Fibroblast of villous mesenchyme (primary cell): ENCODE data around the gene ALK. TPM values are rescaled to one million over a fixed set of nuclear protein-coding genes. Genes with fewer than 3 reads are reported as not detected.

Experiments
- DNase-seq: peaks from one replicate; pipeline ENCODE4 v3.0.0-alpha.2; 2010; ENCODE audit warnings: low read depth
- H3K4me3 ChIP-seq: 2 replicates; pipeline ENCODE4 v1.5.1; 2011; ENCODE audit warnings: low read depth, mild to moderate bottlenecking, low read length
- total RNA-seq: library from RNA; depleted of rRNA; stranded (reverse); fragments of >200 nt; gene quantifications from 2 replicates; pipeline ENCODE4 v1.2.3, GENCODE V29; 2012
- TF ChIP-seq, protein P1 (sequence below): IDR thresholded peaks from 2 replicates; pipeline ENCODE4 v1.5.1; 2012; ENCODE audit warnings: low read depth, mild to moderate bottlenecking, low read length; ENCODE audit not compliant: insufficient read depth

The ALK gene
- total RNA-seq, 1 donor, result not detected

DNA sequence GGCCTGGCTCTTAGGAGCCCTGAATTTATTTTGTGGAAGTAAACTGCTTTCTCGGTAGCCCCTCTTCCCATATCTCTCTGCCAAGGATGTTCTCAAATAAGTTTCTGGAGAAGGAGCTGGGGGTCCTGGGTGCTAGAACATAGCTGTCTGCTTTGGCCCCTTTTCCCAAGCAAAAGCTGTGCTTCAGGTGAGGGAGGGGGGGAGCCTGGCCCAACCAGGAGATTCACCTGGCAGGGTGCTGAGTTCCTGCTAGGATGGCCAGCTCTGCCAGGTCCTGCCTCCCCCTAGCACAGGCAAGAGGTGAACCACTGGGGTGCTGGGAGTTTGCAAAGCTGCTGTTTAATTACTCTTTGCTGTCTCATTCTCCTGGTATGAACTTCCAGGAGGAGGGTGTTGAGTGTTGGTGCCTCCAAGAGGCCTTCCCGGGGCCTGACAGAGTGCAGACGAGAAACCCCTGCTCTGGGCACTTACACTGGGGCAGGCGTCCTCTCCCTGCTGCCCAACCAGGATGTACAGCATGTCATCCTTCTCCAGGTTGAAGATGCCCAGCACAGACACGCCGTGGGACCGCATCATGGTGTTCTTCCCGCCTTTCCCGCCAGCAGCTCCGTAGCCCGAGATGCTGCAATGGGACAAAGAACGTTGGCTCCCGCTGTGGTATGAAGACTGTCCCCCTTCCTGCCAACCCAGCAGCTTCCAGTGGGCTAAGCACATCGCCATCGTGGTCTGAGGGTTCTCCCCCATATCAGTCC is 682.0 kb downstream of the ALK start:
- no peak for DNase-seq
- TF ChIP-seq, protein P1, sequence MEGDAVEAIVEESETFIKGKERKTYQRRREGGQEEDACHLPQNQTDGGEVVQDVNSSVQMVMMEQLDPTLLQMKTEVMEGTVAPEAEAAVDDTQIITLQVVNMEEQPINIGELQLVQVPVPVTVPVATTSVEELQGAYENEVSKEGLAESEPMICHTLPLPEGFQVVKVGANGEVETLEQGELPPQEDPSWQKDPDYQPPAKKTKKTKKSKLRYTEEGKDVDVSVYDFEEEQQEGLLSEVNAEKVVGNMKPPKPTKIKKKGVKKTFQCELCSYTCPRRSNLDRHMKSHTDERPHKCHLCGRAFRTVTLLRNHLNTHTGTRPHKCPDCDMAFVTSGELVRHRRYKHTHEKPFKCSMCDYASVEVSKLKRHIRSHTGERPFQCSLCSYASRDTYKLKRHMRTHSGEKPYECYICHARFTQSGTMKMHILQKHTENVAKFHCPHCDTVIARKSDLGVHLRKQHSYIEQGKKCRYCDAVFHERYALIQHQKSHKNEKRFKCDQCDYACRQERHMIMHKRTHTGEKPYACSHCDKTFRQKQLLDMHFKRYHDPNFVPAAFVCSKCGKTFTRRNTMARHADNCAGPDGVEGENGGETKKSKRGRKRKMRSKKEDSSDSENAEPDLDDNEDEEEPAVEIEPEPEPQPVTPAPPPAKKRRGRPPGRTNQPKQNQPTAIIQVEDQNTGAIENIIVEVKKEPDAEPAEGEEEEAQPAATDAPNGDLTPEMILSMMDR, result no peak

DNA sequence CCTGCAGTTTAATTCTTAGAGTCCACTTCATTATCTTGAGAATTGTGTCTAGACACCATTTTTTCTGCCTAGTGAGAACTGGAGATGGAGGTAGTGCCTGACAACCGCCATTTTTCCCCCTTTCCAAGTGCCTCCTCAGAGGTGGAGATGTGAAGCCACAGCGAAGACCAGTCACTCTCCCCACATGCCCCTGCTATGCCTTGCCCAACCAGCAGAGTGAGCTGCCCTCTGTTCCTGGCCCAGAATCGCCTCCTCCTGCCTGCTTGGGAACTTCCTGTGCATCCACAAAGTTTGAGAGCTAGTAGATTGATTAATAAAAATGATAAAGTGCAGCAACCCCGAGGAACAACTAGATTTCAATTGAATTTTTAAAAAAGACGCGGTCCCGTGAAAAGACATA is 682.9 kb downstream of the ALK start:
- TF ChIP-seq, protein P1, result peak; percentile 72
- H3K4me3 ChIP-seq, result no peak overlapping the region
- DNase-seq, result peak; percentile 11

More for the DNA sequence above, 682.0 kb downstream of the ALK start:
- no peak overlapping the region for H3K4me3 ChIP-seq

DNA sequence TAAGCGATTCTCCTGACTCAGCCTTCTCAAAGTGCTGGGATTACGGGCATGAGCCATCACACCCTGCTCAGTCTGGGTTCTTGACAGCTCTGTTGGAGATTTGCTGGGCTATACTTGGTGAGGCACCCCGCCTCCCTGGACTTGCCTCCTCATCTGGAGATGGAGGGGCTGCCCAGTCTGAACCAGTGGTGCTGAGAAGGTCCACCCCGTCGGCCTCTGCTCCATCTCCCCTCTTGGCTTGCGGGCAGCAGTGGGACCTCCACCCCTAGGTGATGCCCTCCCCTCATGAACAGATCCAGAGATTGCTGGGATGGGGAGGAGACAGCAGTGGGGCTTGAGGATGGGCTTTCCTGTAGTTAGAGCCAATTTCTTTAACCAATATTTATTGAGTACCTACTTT is 685.3 kb downstream of the ALK start:
- TF ChIP-seq, protein P1, result no peak
- H3K4me3 ChIP-seq, result no peak overlapping the region
- DNase-seq, result no peak

DNA sequence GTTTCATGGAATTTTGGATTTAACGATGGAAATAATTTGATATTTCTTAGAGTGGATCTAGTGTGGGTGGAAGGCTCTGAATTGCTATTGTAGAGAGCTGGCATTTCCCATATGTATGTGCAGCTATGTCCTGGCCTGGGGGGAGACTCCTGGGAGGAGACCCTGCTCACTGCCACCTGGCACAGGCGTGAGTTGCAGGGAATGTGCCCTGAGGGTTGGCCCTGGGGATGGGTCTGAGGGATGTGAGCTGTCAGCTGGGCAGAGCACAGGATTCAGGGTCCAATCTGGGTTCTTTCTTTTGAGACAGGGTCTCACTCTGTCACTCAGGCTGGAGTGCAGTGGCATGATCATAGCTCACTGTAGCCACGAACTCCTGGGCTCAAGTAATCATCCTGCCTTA is 686.0 kb downstream of the ALK start:
- TF ChIP-seq, protein P1, result no peak
- no peak overlapping the region for H3K4me3 ChIP-seq

DNA sequence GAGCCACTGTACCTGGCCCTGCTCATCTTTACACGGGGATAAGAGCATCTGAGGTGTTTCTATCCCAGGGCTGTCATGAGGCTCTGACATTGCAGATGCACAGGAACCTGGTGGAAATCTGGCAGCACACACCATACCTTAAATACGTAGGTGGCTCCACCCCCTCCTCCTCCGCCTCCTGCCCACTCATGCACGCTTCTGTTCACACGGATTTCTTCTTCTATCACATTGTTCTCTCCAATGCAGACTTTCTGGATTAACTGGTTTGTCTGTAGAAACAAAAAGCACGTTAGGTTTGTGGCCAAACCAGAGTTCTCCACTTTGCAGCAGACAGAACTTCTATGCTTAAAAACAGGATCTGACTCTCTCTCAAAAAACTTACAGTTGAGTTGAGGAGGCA is 688.0 kb downstream of the ALK start:
- no peak overlapping the region for H3K4me3 ChIP-seq
- TF ChIP-seq, protein P1, result no peak
- no peak for DNase-seq

More for the DNA sequence above, 686.0 kb downstream of the ALK start:
- no peak for DNase-seq

DNA sequence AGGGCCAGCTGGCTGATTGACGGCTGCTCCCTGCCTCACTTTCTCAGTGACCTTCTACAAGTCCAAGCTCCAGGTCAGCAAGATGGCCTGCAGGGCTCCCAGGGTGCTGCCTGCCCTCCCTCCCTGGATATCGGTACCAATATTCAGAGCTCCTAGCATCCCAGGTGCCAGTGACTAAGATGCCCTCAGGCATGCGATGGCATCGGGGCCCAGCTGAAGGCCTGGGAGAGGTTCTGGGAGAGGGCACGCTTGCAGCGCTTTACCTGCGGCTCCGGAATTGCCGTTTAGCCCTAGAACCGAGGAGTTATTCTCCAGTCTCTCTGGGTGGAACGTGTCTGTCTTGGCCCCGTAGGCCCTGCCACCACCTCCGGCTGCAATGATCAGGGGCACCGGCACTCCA is 689.3 kb downstream of the ALK start:
- no peak overlapping the region for H3K4me3 ChIP-seq
- DNase-seq, result no peak
- TF ChIP-seq, protein P1, result no peak

DNA sequence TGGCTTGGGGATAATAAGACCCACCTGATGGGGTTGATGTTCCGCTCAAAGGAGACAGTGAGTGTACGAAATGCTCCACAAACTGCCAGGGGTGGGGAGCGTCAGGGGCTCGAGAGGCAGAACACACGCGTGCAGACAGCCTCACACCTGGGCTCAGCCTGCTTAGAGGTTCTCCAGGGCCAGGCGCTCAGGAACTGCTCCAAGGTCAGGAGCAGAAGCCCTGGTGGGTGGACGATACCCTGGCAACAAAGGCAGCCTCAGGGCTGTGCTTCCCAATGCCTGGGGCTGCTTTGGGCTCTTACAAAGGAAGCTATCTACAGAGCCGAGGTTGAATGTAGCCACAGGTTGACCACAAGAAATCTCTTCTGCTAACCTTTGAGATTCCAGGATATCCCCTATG is 691.7 kb downstream of the ALK start:
- H3K4me3 ChIP-seq, result no peak overlapping the region
- TF ChIP-seq, protein P1, result no peak
- DNase-seq, result no peak
